ENCODE measurements around the gene BCL2L11.

The BCL2L11 gene

GRCh38 chr2:111118981-111119821, 1.5 kb upstream of the BCL2L11 start:
- peak overlapping the region; percentile 61; the same call in 1 of the 2 replicates for H3K9ac ChIP-seq (ENCODE audit: low read depth, low read length)
- H3K36me3 ChIP-seq (ENCODE audit: insufficient read depth, low read depth, low read length) = peaks cover 6% of the 10 kb centered on the region
- H3K4me3 ChIP-seq (ENCODE audit: low read length) = peak overlapping the region; percentile 69
- H3K4me1 ChIP-seq (ENCODE audit: insufficient read depth, low read length) = peaks cover 8% of the 10 kb centered on the region; the same call in 1 of the 2 replicates
- H3K27me3 ChIP-seq (ENCODE audit: insufficient read depth, low read length) = peaks cover 57% of the 10 kb centered on the region
- no peaks in the 10 kb centered on the region for H3K9me3 ChIP-seq (ENCODE audit: insufficient read depth, low read depth, low read length)
- no peak overlapping the region for H3K27ac ChIP-seq (ENCODE audit: low read length)

- peaks cover 8% of the 10 kb centered on the region; the same call in 1 of the 2 replicates for H3K4me1 ChIP-seq (ENCODE audit: insufficient read depth, low read length)
- peak overlapping the region; percentile 69 for H3K4me3 ChIP-seq (ENCODE audit: low read length)
- no peak overlapping the region for H3K27ac ChIP-seq (ENCODE audit: low read length)
- H3K9me3 ChIP-seq (ENCODE audit: insufficient read depth, low read depth, low read length) = no peaks in the 10 kb centered on the region
- peaks cover 57% of the 10 kb centered on the region for H3K27me3 ChIP-seq (ENCODE audit: insufficient read depth, low read length)
- peaks cover 12% of the 10 kb centered on the region for H3K36me3 ChIP-seq (ENCODE audit: insufficient read depth, low read depth, low read length)
- peak overlapping the region; percentile 61; the same call in 1 of the 2 replicates for H3K9ac ChIP-seq (ENCODE audit: low read depth, low read length)
Observed at GRCh38 chr2:111119822-111120252, 877 bp upstream of the BCL2L11 start.

- H3K27ac ChIP-seq (ENCODE audit: low read length) = no peak overlapping the region
- H3K9ac ChIP-seq (ENCODE audit: low read depth, low read length) = peak overlapping the region; percentile 80
- peak overlapping the region; percentile 94 for H3K4me3 ChIP-seq (ENCODE audit: low read length)
- peaks cover 8% of the 10 kb centered on the region; the same call in 1 of the 2 replicates for H3K4me1 ChIP-seq (ENCODE audit: insufficient read depth, low read length)
- H3K36me3 ChIP-seq (ENCODE audit: insufficient read depth, low read depth, low read length) = peaks cover 26% of the 10 kb centered on the region
- no peaks in the 10 kb centered on the region for H3K9me3 ChIP-seq (ENCODE audit: insufficient read depth, low read depth, low read length)
- H3K27me3 ChIP-seq (ENCODE audit: insufficient read depth, low read length) = peaks cover 54% of the 10 kb centered on the region
Observed at GRCh38 chr2:111121028-111121827, 514 bp downstream of the BCL2L11 start.

GRCh38 chr2:111121828-111122630, 1.3 kb downstream of the BCL2L11 start:
- H3K27ac ChIP-seq (ENCODE audit: low read length) = no peak overlapping the region
- H3K4me3 ChIP-seq (ENCODE audit: low read length) = peak overlapping the region; percentile 94
- H3K36me3 ChIP-seq (ENCODE audit: insufficient read depth, low read depth, low read length) = peaks cover 34% of the 10 kb centered on the region
- H3K9ac ChIP-seq (ENCODE audit: low read depth, low read length) = peak overlapping the region; percentile 80; the same call in 1 of the 2 replicates
- peaks cover 46% of the 10 kb centered on the region for H3K27me3 ChIP-seq (ENCODE audit: insufficient read depth, low read length)
- H3K9me3 ChIP-seq (ENCODE audit: insufficient read depth, low read depth, low read length) = no peaks in the 10 kb centered on the region
- H3K4me1 ChIP-seq (ENCODE audit: insufficient read depth, low read length) = peaks cover 8% of the 10 kb centered on the region; the same call in 1 of the 2 replicates

DNA sequence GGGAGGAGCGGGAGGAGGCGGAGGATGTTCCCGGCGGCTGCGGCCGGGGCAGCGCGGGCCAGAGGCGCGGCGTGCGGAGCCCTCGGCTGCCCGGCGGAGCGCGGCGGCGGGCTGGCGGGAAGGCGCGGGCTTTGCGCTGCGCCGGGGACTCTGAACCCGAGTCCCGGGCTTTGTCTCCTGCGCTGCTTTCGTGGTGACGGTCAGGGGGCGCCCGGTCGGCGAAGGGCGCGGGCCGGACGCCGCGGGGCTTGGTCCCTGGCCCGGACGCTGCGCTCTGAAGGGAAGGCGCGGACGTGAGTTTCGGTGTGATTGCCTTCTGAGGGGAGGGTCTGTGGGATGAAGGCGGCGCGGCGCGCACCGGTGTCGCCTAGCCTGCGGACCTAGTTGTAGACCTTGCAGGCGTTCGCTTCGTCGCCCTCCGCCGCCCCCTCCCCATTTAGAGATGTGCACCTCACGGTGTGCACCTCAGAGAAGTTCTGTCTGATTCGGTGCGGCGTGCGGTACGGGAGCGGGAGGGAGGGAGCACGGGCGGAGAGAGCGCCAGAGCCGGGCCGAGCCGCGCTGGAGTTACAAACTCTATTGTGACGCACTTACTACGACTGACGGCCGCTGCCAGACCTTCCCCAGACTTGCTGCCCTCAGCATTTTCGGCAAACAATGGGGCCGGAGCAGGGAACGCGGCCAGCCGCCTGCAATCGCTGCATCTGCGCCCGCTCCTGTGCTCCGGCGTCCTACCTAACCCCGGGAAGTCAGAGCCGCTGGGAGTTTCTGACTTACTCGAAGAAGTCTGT, 2.1 kb downstream of the BCL2L11 start:
- peaks cover 42% of the 10 kb centered on the region for H3K36me3 ChIP-seq (ENCODE audit: insufficient read depth, low read depth, low read length)
- H3K4me3 ChIP-seq (ENCODE audit: low read length) = peak overlapping the region; percentile 94
- H3K27ac ChIP-seq (ENCODE audit: low read length) = peak overlapping the region; percentile 14
- peaks cover 38% of the 10 kb centered on the region for H3K27me3 ChIP-seq (ENCODE audit: insufficient read depth, low read length)
- peaks cover 8% of the 10 kb centered on the region; the same call in 1 of the 2 replicates for H3K4me1 ChIP-seq (ENCODE audit: insufficient read depth, low read length)
- H3K9ac ChIP-seq (ENCODE audit: low read depth, low read length) = peak overlapping the region; percentile 92
- H3K9me3 ChIP-seq (ENCODE audit: insufficient read depth, low read depth, low read length) = no peaks in the 10 kb centered on the region

DNA sequence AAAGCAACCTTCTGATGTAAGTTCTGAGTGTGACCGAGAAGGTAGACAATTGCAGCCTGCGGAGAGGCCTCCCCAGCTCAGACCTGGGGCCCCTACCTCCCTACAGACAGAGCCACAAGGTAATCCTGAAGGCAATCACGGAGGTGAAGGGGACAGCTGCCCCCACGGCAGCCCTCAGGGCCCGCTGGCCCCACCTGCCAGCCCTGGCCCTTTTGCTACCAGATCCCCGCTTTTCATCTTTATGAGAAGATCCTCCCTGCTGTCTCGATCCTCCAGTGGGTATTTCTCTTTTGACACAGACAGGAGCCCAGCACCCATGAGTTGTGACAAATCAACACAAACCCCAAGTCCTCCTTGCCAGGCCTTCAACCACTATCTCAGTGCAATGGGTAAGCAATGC, 3.0 kb downstream of the BCL2L11 start:
- peak overlapping the region; percentile 94; the same call in 1 of the 2 replicates for H3K4me3 ChIP-seq (ENCODE audit: low read length)

GRCh38 chr2:111126581-111126980, 5.9 kb downstream of the BCL2L11 start:
- Histone ChIP-seq H3K4me1 (ENCODE audit: insufficient read depth, low read length) (0 out of 2 replicates have a peak, but pooled peaks cover 2% of the 10 kb centered on the region), H3K9me3 (ENCODE audit: insufficient read depth, low read depth, low read length) (no peaks in the 10 kb centered on the region), H3K4me3 (ENCODE audit: low read length) (no peak overlapping the region), H3K36me3 (ENCODE audit: insufficient read depth, low read depth, low read length) (peaks cover 69% of the 10 kb centered on the region), H3K9ac (ENCODE audit: low read depth, low read length) (no peak overlapping the region), H3K27me3 (ENCODE audit: insufficient read depth, low read length) (peaks cover 6% of the 10 kb centered on the region), H3K27ac (ENCODE audit: low read length) (no peak overlapping the region)

More for the DNA sequence above, 3.0 kb downstream of the BCL2L11 start:
- Histone ChIP-seq H3K27me3 (ENCODE audit: insufficient read depth, low read length) (peaks cover 29% of the 10 kb centered on the region), H3K9ac (ENCODE audit: low read depth, low read length) (peak overlapping the region; percentile 92; the same call in 1 of the 2 replicates), H3K4me1 (ENCODE audit: insufficient read depth, low read length) (0 out of 2 replicates have a peak, but pooled peaks cover 2% of the 10 kb centered on the region), H3K36me3 (ENCODE audit: insufficient read depth, low read depth, low read length) (peaks cover 51% of the 10 kb centered on the region), H3K27ac (ENCODE audit: low read length) (no peak overlapping the region), H3K9me3 (ENCODE audit: insufficient read depth, low read depth, low read length) (no peaks in the 10 kb centered on the region)

DNA sequence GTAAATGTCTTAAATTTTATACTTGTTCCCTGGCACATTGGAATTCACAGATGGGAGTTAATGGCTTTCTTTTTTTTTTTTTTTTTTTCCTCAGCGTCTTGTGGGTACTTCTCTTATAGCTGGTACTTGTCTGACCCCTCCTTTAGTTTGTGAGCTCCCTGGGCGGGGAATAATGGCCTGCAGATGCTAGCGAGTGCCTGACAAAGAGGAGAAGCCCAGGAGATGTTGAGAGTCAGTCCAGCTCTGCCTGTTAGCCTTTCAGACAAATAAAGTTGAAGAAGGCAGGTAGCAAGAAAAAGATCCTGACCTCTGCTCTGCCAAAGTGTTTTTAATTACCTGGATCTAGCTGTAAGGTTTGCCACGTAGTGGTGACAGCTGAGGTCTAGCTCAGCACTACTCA, 6.6 kb downstream of the BCL2L11 start:
- Histone ChIP-seq H3K36me3 (ENCODE audit: insufficient read depth, low read depth, low read length) (peaks cover 76% of the 10 kb centered on the region), H3K9ac (ENCODE audit: low read depth, low read length) (no peak overlapping the region), H3K27ac (ENCODE audit: low read length) (no peak overlapping the region), H3K27me3 (ENCODE audit: insufficient read depth, low read length) (no peaks in the 10 kb centered on the region; the same call in 1 of the 2 replicates), H3K9me3 (ENCODE audit: insufficient read depth, low read depth, low read length) (no peaks in the 10 kb centered on the region), H3K4me1 (ENCODE audit: insufficient read depth, low read length) (0 out of 2 replicates have a peak, but pooled peaks cover 2% of the 10 kb centered on the region), H3K4me3 (ENCODE audit: low read length) (no peak overlapping the region)

- no peak overlapping the region for H3K27ac ChIP-seq (ENCODE audit: low read length)
- 0 out of 2 replicates have a peak, but pooled peaks cover 2% of the 10 kb centered on the region for H3K4me1 ChIP-seq (ENCODE audit: insufficient read depth, low read length)
- no peaks in the 10 kb centered on the region for H3K9me3 ChIP-seq (ENCODE audit: insufficient read depth, low read depth, low read length)
- H3K27me3 ChIP-seq (ENCODE audit: insufficient read depth, low read length) = no peaks in the 10 kb centered on the region; the same call in 1 of the 2 replicates
- no peak overlapping the region for H3K9ac ChIP-seq (ENCODE audit: low read depth, low read length)
- H3K4me3 ChIP-seq (ENCODE audit: low read length) = no peak overlapping the region
- H3K36me3 ChIP-seq (ENCODE audit: insufficient read depth, low read depth, low read length) = peaks cover 84% of the 10 kb centered on the region
Observed at GRCh38 chr2:111128096-111128495, 7.4 kb downstream of the BCL2L11 start.

DNA sequence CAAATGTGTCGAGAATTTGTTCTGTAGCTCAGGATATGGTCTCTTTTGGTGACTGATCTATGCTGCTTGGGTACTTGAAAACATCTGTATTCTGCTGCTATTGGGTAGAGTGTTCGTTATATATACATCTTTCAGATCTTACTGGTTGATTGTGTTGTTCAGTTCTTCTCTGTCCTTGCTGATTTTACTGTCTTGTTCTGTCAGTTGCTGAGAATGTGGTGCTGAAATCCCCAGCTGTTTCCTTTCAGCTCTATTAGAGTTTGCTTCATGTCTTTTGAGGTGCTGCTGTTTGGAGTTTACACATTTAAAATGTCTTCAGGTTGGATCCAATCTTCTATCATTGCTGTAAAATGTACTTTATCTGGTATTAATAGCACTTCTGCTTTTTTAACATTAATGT, 12.9 kb downstream of the BCL2L11 start:
- Histone ChIP-seq H3K27me3 (ENCODE audit: insufficient read depth, low read length) (no peaks in the 10 kb centered on the region), H3K9me3 (ENCODE audit: insufficient read depth, low read depth, low read length) (no peaks in the 10 kb centered on the region), H3K4me3 (ENCODE audit: low read length) (no peak overlapping the region), H3K27ac (ENCODE audit: low read length) (no peak overlapping the region), H3K4me1 (ENCODE audit: insufficient read depth, low read length) (no peaks in the 10 kb centered on the region), H3K36me3 (ENCODE audit: insufficient read depth, low read depth, low read length) (peaks cover 71% of the 10 kb centered on the region), H3K9ac (ENCODE audit: low read depth, low read length) (no peak overlapping the region)

All from iPS-20b (cell line).